Measurements from ENCODE around the gene CAST.

CAST gene

GRCh38 chr5:96741106-96741505 is 78.9 kb downstream of the CAST start:
- H3K4me3 ChIP-seq (ENCODE audit: low read depth in 1 of 2, low read length in 2 of 2): no peak overlapping the region

DNA sequence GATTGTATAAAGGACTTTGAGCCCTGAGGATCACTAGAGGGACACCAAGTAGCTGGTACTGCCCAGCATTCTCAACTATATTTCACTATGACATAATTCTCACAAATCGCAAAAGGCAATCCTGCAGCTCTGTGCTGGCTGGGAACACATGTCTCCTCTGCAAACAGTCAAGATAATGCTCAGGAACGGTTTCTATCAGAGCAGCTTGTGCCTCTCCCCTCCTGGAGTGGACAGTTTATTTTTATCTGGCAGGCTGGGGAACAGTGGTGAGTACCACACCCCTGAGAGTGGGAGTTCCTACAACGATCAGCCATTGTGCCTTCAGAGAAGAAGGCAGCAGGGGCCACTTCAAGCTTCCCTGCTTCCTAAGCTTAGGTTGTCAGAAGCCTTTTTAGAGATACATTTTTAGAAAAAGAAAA is 79.7 kb downstream of the CAST start:
- Histone ChIP-seq H3K4me3 (ENCODE audit: low read depth in 1 of 2, low read length in 2 of 2) (no peak overlapping the region), H3K4me2 (ENCODE audit: insufficient read depth, low read length) (no peak overlapping the region), H2AFZ (ENCODE audit: low read depth, low read length) (no peak overlapping the region), H3K4me1 (ENCODE audit: insufficient read depth, low read length) (peaks cover 17% of the 10 kb centered on the region), H4K20me1 (ENCODE audit: insufficient read depth, low read length) (no peaks in the 10 kb centered on the region), H3K9ac (ENCODE audit: low read depth, low read length) (no peak overlapping the region), H3K9me3 (ENCODE audit: insufficient read depth, low read length, severe bottlenecking) (no peaks in the 10 kb centered on the region), H3K27me3 (ENCODE audit: insufficient read depth, low read length, poor library complexity) (no peaks in the 10 kb centered on the region), H3K27ac (ENCODE audit: low read length) (no peak overlapping the region), H3K36me3 (ENCODE audit: insufficient read depth, low read length) (no peaks in the 10 kb centered on the region), H3K79me2 (ENCODE audit: insufficient read depth, low read length) (no peaks in the 10 kb centered on the region)
- ATAC-seq (ENCODE audit: insufficient read depth, low read depth) (no peak), DNase-seq (no peak)
- TF ChIP-seq CTCF (IDR thresholded peaks at IDR 0.05; ENCODE audit: borderline replicate concordance, extremely low read depth, low read length, poor library complexity, severe bottlenecking): no peak
- no peak for TF ChIP-seq EZH2 (IDR thresholded peaks at IDR 0.05; ENCODE audit: borderline replicate concordance, low read depth, low read length, severe bottlenecking)

More at GRCh38 chr5:96741106-96741505, 78.9 kb downstream of the CAST start:
- H2AFZ ChIP-seq (ENCODE audit: low read depth, low read length): no peak overlapping the region
- no peak overlapping the region for H3K9ac ChIP-seq (ENCODE audit: low read depth, low read length)
- no peak overlapping the region for H3K4me2 ChIP-seq (ENCODE audit: insufficient read depth, low read length)
- H3K27ac ChIP-seq (ENCODE audit: low read length): no peak overlapping the region
- ATAC-seq (ENCODE audit: insufficient read depth, low read depth) (no peak), DNase-seq (no peak)
- no peaks in the 10 kb centered on the region for H4K20me1 ChIP-seq (ENCODE audit: insufficient read depth, low read length)
- H3K9me3 ChIP-seq (ENCODE audit: insufficient read depth, low read length, severe bottlenecking): no peaks in the 10 kb centered on the region
- H3K27me3 ChIP-seq (ENCODE audit: insufficient read depth, low read length, poor library complexity): no peaks in the 10 kb centered on the region
- no peaks in the 10 kb centered on the region for H3K79me2 ChIP-seq (ENCODE audit: insufficient read depth, low read length)
- peaks cover 12% of the 10 kb centered on the region for H3K4me1 ChIP-seq (ENCODE audit: insufficient read depth, low read length)
- H3K36me3 ChIP-seq (ENCODE audit: insufficient read depth, low read length): no peaks in the 10 kb centered on the region
- TF ChIP-seq CTCF (IDR thresholded peaks at IDR 0.05; ENCODE audit: borderline replicate concordance, extremely low read depth, low read length, poor library complexity, severe bottlenecking): no peak
- TF ChIP-seq EZH2 (IDR thresholded peaks at IDR 0.05; ENCODE audit: borderline replicate concordance, low read depth, low read length, severe bottlenecking): no peak

GRCh38 chr5:96742538-96742937 is 80.4 kb downstream of the CAST start:
- Histone ChIP-seq H3K27ac (ENCODE audit: low read length) (no peak overlapping the region), H2AFZ (ENCODE audit: low read depth, low read length) (no peak overlapping the region), H4K20me1 (ENCODE audit: insufficient read depth, low read length) (no peaks in the 10 kb centered on the region), H3K27me3 (ENCODE audit: insufficient read depth, low read length, poor library complexity) (no peaks in the 10 kb centered on the region), H3K79me2 (ENCODE audit: insufficient read depth, low read length) (no peaks in the 10 kb centered on the region), H3K4me3 (ENCODE audit: low read depth in 1 of 2, low read length in 2 of 2) (no peak overlapping the region), H3K9ac (ENCODE audit: low read depth, low read length) (no peak overlapping the region), H3K9me3 (ENCODE audit: insufficient read depth, low read length, severe bottlenecking) (no peaks in the 10 kb centered on the region), H3K4me2 (ENCODE audit: insufficient read depth, low read length) (no peak overlapping the region), H3K4me1 (ENCODE audit: insufficient read depth, low read length) (peaks cover 17% of the 10 kb centered on the region), H3K36me3 (ENCODE audit: insufficient read depth, low read length) (no peaks in the 10 kb centered on the region)
- no peak for ATAC-seq (ENCODE audit: insufficient read depth, low read depth)
- no peak for DNase-seq
- no peak for TF ChIP-seq CTCF (IDR thresholded peaks at IDR 0.05; ENCODE audit: borderline replicate concordance, extremely low read depth, low read length, poor library complexity, severe bottlenecking)
- TF ChIP-seq EZH2 (IDR thresholded peaks at IDR 0.05; ENCODE audit: borderline replicate concordance, low read depth, low read length, severe bottlenecking): no peak

Data from DND-41 (cell line).